NT2/D1 (cell line): ENCODE measurements around the gene KATNB1.

Source experiments
- SUZ12 ChIP-seq: IDR thresholded peaks from 2 replicates; pipeline ENCODE4 v1.6.1; 2011; ENCODE audit not compliant: insufficient read length, insufficient read depth; ENCODE audit errors: extremely low read depth
- YY1 ChIP-seq: IDR thresholded peaks from 2 replicates; pipeline ENCODE4 v1.6.1; 2011; ENCODE audit not compliant: insufficient read length, insufficient read depth
- ZNF274 ChIP-seq: IDR thresholded peaks from 2 replicates; pipeline ENCODE4 v1.6.1; 2011; ENCODE audit warnings: mild to moderate bottlenecking, low read depth, low read length

DNA sequence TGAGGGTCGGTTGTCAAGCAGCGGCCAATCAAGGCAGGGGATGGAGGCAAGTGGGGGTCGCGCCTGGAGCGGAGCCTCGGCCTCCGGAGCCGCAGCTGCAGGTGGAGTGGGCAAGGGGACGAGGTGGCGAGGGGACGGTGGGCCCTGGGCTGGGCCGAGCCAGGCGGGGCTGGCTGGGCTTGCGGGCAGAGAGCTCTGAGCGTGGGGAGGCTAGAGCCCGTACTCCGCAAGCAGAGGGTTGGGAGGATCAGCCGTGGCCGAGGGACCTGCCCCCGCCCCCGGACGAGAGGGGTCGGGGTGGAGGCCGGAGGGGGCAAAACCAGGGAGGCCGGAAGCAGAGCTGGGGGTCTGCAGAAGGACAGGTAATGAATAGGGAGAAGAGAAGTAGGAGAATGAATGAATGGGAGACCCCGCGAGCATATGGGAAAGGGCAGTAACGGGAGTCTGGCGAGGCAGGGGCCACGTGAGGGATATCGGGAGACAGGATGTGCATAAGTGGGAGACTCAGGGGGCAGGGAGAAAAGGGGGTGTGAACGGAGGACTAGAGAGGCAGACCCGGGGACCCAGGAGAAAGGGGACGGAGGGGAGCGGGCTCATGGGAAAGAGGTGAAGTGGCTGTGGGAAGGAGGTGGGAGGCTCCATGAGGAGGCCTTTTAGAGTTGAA, at the start of gene KATNB1:
- TF ChIP-seq SUZ12, result no peak
- TF ChIP-seq ZNF274, result no peak
- no peak for TF ChIP-seq YY1
